ENCODE data around the gene ITFG2.
"Not testable (repeated sequence)": the region's sequence is repeated elsewhere in the genome, so short reads cannot be mapped to it uniquely, and the experiment has no call there.

ITFG2 gene

GRCh38 chr12:2832550-2833127, 20.2 kb downstream of the ITFG2 start:
- DNase-seq: no peak

GRCh38 chr12:2833327-2833726, 20.9 kb downstream of the ITFG2 start:
- DNase-seq: no peak

- DNase-seq: no peak
Measured at GRCh38 chr12:2833810-2834209, 21.3 kb downstream of the ITFG2 start.

- DNase-seq: peak; percentile 55
Measured at GRCh38 chr12:2834581-2835491, 22.4 kb downstream of the ITFG2 start, which contains the start of gene NRIP2. TSS of gene NRIP2 (minus strand) at chr12:2835035. CDS start at chr12:2834983, 52 bp downstream.

- DNase-seq: no peak
Measured at GRCh38 chr12:2835691-2836403, 23.4 kb downstream of the ITFG2 start.

GRCh38 chr12:2836574-2836973, 24.1 kb downstream of the ITFG2 start:
- DNase-seq: no peak

- no peak for DNase-seq
Measured at GRCh38 chr12:2841056-2841650, 28.7 kb downstream of the ITFG2 start.

- no peak for DNase-seq
Measured at GRCh38 chr12:2842948-2843347, 30.5 kb downstream of the ITFG2 start.

- peak; percentile 24 for DNase-seq
Measured at GRCh38 chr12:2844786-2845185, 32.3 kb downstream of the ITFG2 start.

- DNase-seq: peak; percentile 80
Measured at GRCh38 chr12:2845280-2845679, 32.8 kb downstream of the ITFG2 start.

- DNase-seq: no peak
Measured at GRCh38 chr12:2851931-2852330, 39.5 kb downstream of the ITFG2 start.

- DNase-seq: peak; percentile 81
Measured at GRCh38 chr12:2853626-2854025, 41.2 kb downstream of the ITFG2 start.

- DNase-seq: no peak
Measured at GRCh38 chr12:2854669-2855453, 42.4 kb downstream of the ITFG2 start.

- DNase-seq: no peak
Measured at GRCh38 chr12:2855546-2855945, 43.1 kb downstream of the ITFG2 start.

- DNase-seq: no peak
Measured at GRCh38 chr12:2856051-2856450, 43.6 kb downstream of the ITFG2 start.

- no peak for DNase-seq
Measured at GRCh38 chr12:2857021-2857431, 44.6 kb downstream of the ITFG2 start, which contains the start of gene TEX52. TSS of gene TEX52 (minus strand) at chr12:2857039. CDS start at chr12:2857026, 13 bp downstream.

GRCh38 chr12:2857576-2857975, 45.1 kb downstream of the ITFG2 start:
- DNase-seq: no peak

- no peak for DNase-seq
Measured at GRCh38 chr12:2858334-2858733, 45.9 kb downstream of the ITFG2 start.

GRCh38 chr12:2858944-2859421, 46.5 kb downstream of the ITFG2 start:
- no peak for DNase-seq

- DNase-seq: no peak
Measured at GRCh38 chr12:2860170-2860569, 47.7 kb downstream of the ITFG2 start.

GRCh38 chr12:2862876-2863275, 50.4 kb downstream of the ITFG2 start:
- DNase-seq: no peak

GRCh38 chr12:2863402-2863801, 50.9 kb downstream of the ITFG2 start:
- not testable (repeated sequence) for DNase-seq

Measured in fibroblast of upper back skin (primary cell).